ENCODE measurements around the gene MRE11. TPM values are rescaled to one million over a fixed set of nuclear protein-coding genes. Genes with fewer than 3 reads are reported as not detected.

Gene MRE11
- total RNA-seq, 4 donors from 2014 or later, result 11.7 to 25.3 (median 13.4) TPM

- no peak overlapping the region for H3K4me3 ChIP-seq (ENCODE audit: low read depth, poor library complexity, severe bottlenecking)
- DNase-seq (ENCODE audit: low spot score in 2 of 2), result no peak
- 63 to 82% methylated on average over 1 of the region's 1 CpG for WGBS, 2 donors
- TF ChIP-seq CTCF (IDR thresholded peaks at IDR 0.05), result no peak
- no peak for TF ChIP-seq POLR2A (IDR thresholded peaks at IDR 0.05)
- intact Hi-C loops (cut with DNase I; ENCODE audit: low total_unique reads), result no loop called here
These were observed 30.7 kb upstream of the MRE11 start for GRCh38 chr11:94524341-94524740.

DNA sequence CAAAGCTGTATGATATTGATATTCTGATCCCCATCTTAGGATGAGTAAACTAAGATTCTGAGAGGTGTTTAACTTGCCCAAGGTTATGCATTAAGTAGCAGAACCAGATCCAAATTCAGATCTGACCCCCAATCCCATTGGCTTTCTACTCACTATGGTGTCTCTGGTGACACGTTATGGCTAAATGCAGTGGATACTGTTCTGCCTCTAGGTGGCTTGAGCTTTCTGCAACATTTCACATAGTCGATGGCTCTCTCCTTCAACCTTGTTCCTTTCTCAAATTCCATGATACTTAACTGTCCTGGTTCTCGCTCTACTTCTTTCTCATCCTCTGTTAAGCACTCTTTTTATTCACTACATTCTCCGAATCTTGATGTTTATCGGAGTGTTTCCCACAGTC is 28.0 kb upstream of the MRE11 start:
- no peak for DNase-seq (ENCODE audit: low spot score in 2 of 2)
- intact Hi-C loops (cut with DNase I; ENCODE audit: low total_unique reads), result no loop called here
- WGBS, 2 donors, result 57 to 62% methylated on average over 4 to 5 of the region's 5 CpGs

DNA sequence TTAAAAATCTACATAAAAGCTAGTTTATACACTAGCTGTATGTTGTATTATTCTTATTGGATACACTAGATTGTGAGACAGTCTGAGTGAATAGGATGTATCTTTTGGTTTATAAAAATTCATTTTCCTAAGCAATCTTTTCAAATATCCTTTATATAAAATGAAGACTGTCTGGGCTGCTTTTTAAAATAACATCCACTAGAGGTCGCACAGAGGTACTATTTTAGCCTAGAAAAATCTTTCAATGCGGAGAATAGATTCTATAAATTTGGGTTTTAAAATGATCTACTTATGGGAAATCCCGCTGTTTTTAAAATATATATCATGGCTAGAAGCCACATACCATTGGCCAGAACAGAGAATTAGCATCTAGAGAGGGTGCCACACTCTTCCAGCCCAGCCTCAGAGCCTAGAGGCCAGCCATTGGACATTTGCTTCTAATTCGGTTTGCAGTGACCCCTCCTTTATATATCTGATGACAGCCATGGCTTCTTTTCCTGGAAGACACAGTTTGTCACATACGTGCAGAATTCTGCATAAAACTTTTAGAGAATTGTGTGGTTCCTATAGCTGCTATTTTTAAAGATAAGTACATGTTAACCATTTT is 25.9 kb upstream of the MRE11 start:
- DNase-seq (ENCODE audit: low spot score in 2 of 2), result no peak
- intact Hi-C loops (cut with DNase I; ENCODE audit: low total_unique reads), result loop anchor here (10.0 kb wide), 1 partner anchor 625 kb away; no protein-coding TSS in a partner anchor
- WGBS, 2 donors, result 7 to 12% methylated on average over 5 of the region's 5 CpGs

More for the DNA sequence above, 28.0 kb upstream of the MRE11 start:
- no peak overlapping the region for H3K4me3 ChIP-seq (ENCODE audit: low read depth, poor library complexity, severe bottlenecking)
- TF ChIP-seq POLR2A (IDR thresholded peaks at IDR 0.05) (no peak), CTCF (IDR thresholded peaks at IDR 0.05) (no peak)

GRCh38 chr11:94518300-94518699 is 24.7 kb upstream of the MRE11 start:
- intact Hi-C loops (cut with DNase I; ENCODE audit: low total_unique reads), result loop anchor here (10.0 kb wide), 1 partner anchor 623 kb away; no protein-coding TSS in a partner anchor
- no peak overlapping the region for H3K4me3 ChIP-seq (ENCODE audit: low read depth, poor library complexity, severe bottlenecking)
- no peak for TF ChIP-seq POLR2A (IDR thresholded peaks at IDR 0.05)
- no peak for TF ChIP-seq CTCF (IDR thresholded peaks at IDR 0.05)
- DNase-seq (ENCODE audit: low spot score in 2 of 2), result no peak
- 63 to 66% methylated on average over 4 of the region's 4 CpGs for WGBS, 2 donors

More for the DNA sequence above, 25.9 kb upstream of the MRE11 start:
- TF ChIP-seq POLR2A (IDR thresholded peaks at IDR 0.05) (no peak), CTCF (IDR thresholded peaks at IDR 0.05) (no peak)
- no peak overlapping the region for H3K4me3 ChIP-seq (ENCODE audit: low read depth, poor library complexity, severe bottlenecking)

- DNase-seq (ENCODE audit: low spot score in 2 of 2), result no peak
- intact Hi-C loops (cut with DNase I; ENCODE audit: low total_unique reads), result loop anchor here (10.0 kb wide), 1 partner anchor 622 kb away; no protein-coding TSS in a partner anchor
- H3K4me3 ChIP-seq (ENCODE audit: low read depth, poor library complexity, severe bottlenecking), result no peak overlapping the region
- 44 to 65% methylated on average over 1 of the region's 1 CpG for WGBS, 2 donors
- TF ChIP-seq POLR2A (IDR thresholded peaks at IDR 0.05) (no peak), CTCF (IDR thresholded peaks at IDR 0.05) (no peak)
These were observed 23.1 kb upstream of the MRE11 start for GRCh38 chr11:94516725-94517124.

DNA sequence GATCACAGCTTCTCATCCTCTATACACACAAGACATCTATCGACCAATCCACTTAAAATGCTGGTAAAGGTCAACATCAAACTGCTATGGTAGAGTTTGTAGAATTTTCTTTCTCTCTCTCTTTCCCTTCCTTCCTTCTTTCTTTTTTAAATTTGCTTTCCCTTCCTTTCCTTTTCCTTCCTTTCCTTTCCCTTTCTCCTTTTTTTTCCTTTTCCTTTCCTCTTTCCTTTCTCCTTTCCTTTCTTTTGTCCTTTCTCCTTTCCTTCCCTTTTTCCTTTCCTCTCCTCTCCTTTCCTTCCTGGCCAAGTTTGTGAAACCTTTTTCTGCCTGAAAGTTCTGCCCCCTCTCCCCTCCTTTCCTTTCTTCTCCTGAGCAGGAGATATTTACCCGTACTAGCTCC is 21.8 kb upstream of the MRE11 start:
- WGBS, 2 donors, result 84 to 86% methylated on average over 2 of the region's 2 CpGs
- no peak overlapping the region for H3K4me3 ChIP-seq (ENCODE audit: low read depth, poor library complexity, severe bottlenecking)
- intact Hi-C loops (cut with DNase I; ENCODE audit: low total_unique reads), result loop anchor here (10.0 kb wide), 1 partner anchor 621 kb away; no protein-coding TSS in a partner anchor
- DNase-seq (ENCODE audit: low spot score in 2 of 2), result no peak
- no peak for TF ChIP-seq POLR2A (IDR thresholded peaks at IDR 0.05)
- TF ChIP-seq CTCF (IDR thresholded peaks at IDR 0.05), result no peak
